Left renal pelvis (tissue), 4 donors: ENCODE results near the gene DUOX2. TPM values are rescaled to one million over a fixed set of nuclear protein-coding genes. Genes with fewer than 3 reads are reported as not detected.
"Not testable (repeated sequence)": the region's sequence is repeated elsewhere in the genome, so short reads cannot be mapped to it uniquely, and the experiment has no call there.

Experiments
- DNase-seq, 4 donors: peaks; one replicate each; pipeline ENCODE4 v3.0.0-alpha.2; 2013; ENCODE audit warnings: low read depth in 4 of 4, low spot score in 3 of 4
- polyA plus RNA-seq, 4 donors: library from polyadenylated mRNA; unstranded; fragments of 120-200 nt; gene quantifications; one replicate each; pipeline ENCODE4 v1.2.1, GENCODE V29; 2013; ENCODE audit not compliant: insufficient read length in 4 of 4

Gene DUOX2
- polyA plus RNA-seq, 4 donors: 0.06 to 0.22 (median 0.10) TPM

GRCh38 chr15:45102226-45102625 lies 11.7 kb downstream of the DUOX2 start:
- no peak for DNase-seq

GRCh38 chr15:45101749-45102148 lies 12.2 kb downstream of the DUOX2 start:
- DNase-seq: no peak

- DNase-seq: no peak
These were observed 12.9 kb downstream of the DUOX2 start for GRCh38 chr15:45100884-45101625.

- no peak for DNase-seq
These were observed 14.3 kb downstream of the DUOX2 start for GRCh38 chr15:45099549-45100165.

GRCh38 chr15:45097466-45097865 lies 16.5 kb downstream of the DUOX2 start:
- DNase-seq: no peak

GRCh38 chr15:45095661-45096060 lies 18.3 kb downstream of the DUOX2 start:
- no peak for DNase-seq

- no peak for DNase-seq
These were observed 19.6 kb downstream of the DUOX2 start for GRCh38 chr15:45094358-45094730.

- no peak for DNase-seq
These were observed 20.2 kb downstream of the DUOX2 start for GRCh38 chr15:45093622-45094357.

GRCh38 chr15:45093013-45093412 lies 21.0 kb downstream of the DUOX2 start:
- DNase-seq: no peak

GRCh38 chr15:45091576-45091975 lies 22.4 kb downstream of the DUOX2 start:
- DNase-seq: no peak

- no peak for DNase-seq
These were observed 22.8 kb downstream of the DUOX2 start for GRCh38 chr15:45091161-45091560.

GRCh38 chr15:45089712-45090373 lies 24.1 kb downstream of the DUOX2 start:
- DNase-seq: no peak

GRCh38 chr15:45088801-45089711 lies 24.9 kb downstream of the DUOX2 start:
- DNase-seq: no peak

- no peak for DNase-seq
These were observed 26.5 kb downstream of the DUOX2 start for GRCh38 chr15:45087513-45087912.

GRCh38 chr15:45084163-45084562 lies 29.8 kb downstream of the DUOX2 start:
- no peak for DNase-seq

- no peak for DNase-seq
These were observed 30.7 kb downstream of the DUOX2 start for GRCh38 chr15:45083223-45083622.

GRCh38 chr15:45082412-45082811 lies 31.6 kb downstream of the DUOX2 start:
- not testable (repeated sequence) for DNase-seq

- not testable (repeated sequence) for DNase-seq
These were observed 33.4 kb downstream of the DUOX2 start for GRCh38 chr15:45080593-45080992.

GRCh38 chr15:45079628-45080246 lies 34.2 kb downstream of the DUOX2 start:
- not testable (repeated sequence) for DNase-seq

- DNase-seq: not testable (repeated sequence)
These were observed 34.8 kb downstream of the DUOX2 start for GRCh38 chr15:45079201-45079600.
